Stomach (tissue), 4 donors: ENCODE data around the gene RPL21.

ENCODE experiments used
- CTCF ChIP-seq, 7 experiments: fragments of 450-650 bp in 4 of 7; fragments of 200-600 bp in 3 of 7; sonication (generic) in 3 of 7; IDR thresholded peaks; one replicate each; pipeline ENCODE4 v1.5.1; 2016 to 2019; ENCODE audit warnings: antibody characterized with exemption in 7 of 7, control low read depth in 2 of 7, mild to moderate bottlenecking in 1 of 7
- EP300 ChIP-seq: sonication (generic); formaldehyde crosslinking; IDR thresholded peaks from one replicate; pipeline ENCODE4 v1.6.1; 2017; ENCODE audit warnings: antibody characterized with exemption
- POLR2AphosphoS5 ChIP-seq, 3 donors: sonication (generic); formaldehyde crosslinking; IDR thresholded peaks; one replicate each; pipeline ENCODE4 v1.6.1; 2016; ENCODE audit warnings: antibody characterized with exemption in 3 of 3

- TF ChIP-seq CTCF (IDR thresholded peaks at IDR 0.05): no peak
- TF ChIP-seq POLR2AphosphoS5 (IDR thresholded peaks at IDR 0.05): no peak
- no peak for TF ChIP-seq EP300
These were observed 1.1 kb downstream of the RPL21 start for GRCh38 chr13:27252467-27252866.
